ENCODE data around the gene EMILIN2. TPM values are rescaled to one million over a fixed set of nuclear protein-coding genes. Genes with fewer than 3 reads are reported as not detected.

The EMILIN2 gene
- total RNA-seq, 5 donors from 2014 or later (not counting 1 experiment from before 2014, with no cell fraction given) = 3.3 to 19.2 (median 15.0) TPM

GRCh38 chr18:2811416-2811815, 35.4 kb upstream of the EMILIN2 start:
- Histone ChIP-seq H3K4me1 (ENCODE audit: control insufficient read depth in 1 of 2, extremely low read depth in 1 of 2, insufficient read depth in 2 of 2, low read length in 2 of 2) (no peaks in the 10 kb centered on the region), H3K9me3 (peaks cover 3% of the 10 kb centered on the region), H3K4me3 (ENCODE audit: control insufficient read depth in 1 of 2, extremely low read depth in 1 of 2, low read length in 1 of 2) (no peak overlapping the region), H3K27ac (ENCODE audit: low read length) (no peak overlapping the region), H3K27me3 (replicated peaks in 1 of 2; ENCODE audit: control insufficient read depth in 2 of 2, extremely low read depth in 1 of 2, insufficient read depth in 2 of 2, low read length in 1 of 2) (no peaks in the 10 kb centered on the region), H3K36me3 (ENCODE audit: control insufficient read depth in 2 of 2, extremely low read depth in 1 of 2, insufficient read depth in 1 of 2, low read length in 1 of 2) (no peaks in the 10 kb centered on the region)
- ChIA-PET CTCF (no interaction called here), POLR2A (no interaction called here)
- no peak overlapping the region for H3K4me3 Mint-ChIP-seq
- no peak overlapping the region for H3K27ac Mint-ChIP-seq
- H3K4me1 Mint-ChIP-seq = no peaks in the 10 kb centered on the region
- no peak for DNase-seq
- H3K36me3 Mint-ChIP-seq = peaks cover 15% of the 10 kb centered on the region
- ATAC-seq (replicated peaks in 1 of 4) = no peak
- H3K27me3 Mint-ChIP-seq = no peaks in the 10 kb centered on the region
- no CpG with 5 or more reads among the region's 1 CpG for WGBS (ENCODE audit: insufficient coverage)
- peaks cover 25 to 53% (median 31%) of the 10 kb centered on the region in 3 donors for H3K9me3 Mint-ChIP-seq

GRCh38 chr18:2814928-2815327, 31.9 kb upstream of the EMILIN2 start:
- H3K27me3 ChIP-seq (replicated peaks in 1 of 2; ENCODE audit: control insufficient read depth in 2 of 2, extremely low read depth in 1 of 2, insufficient read depth in 2 of 2, low read length in 1 of 2) = no peaks in the 10 kb centered on the region
- DNase-seq (no peak), ATAC-seq (replicated peaks in 1 of 4) (no peak)
- Mint-ChIP-seq H3K27ac (no peak overlapping the region), H3K27me3 (no peaks in the 10 kb centered on the region), H3K9me3 (peaks cover 21 to 52% (median 33%) of the 10 kb centered on the region in 3 donors), H3K4me3 (no peak overlapping the region), H3K4me1 (no peaks in the 10 kb centered on the region), H3K36me3 (peaks cover 9% of the 10 kb centered on the region)
- WGBS (ENCODE audit: insufficient coverage) = no CpG with 5 or more reads among the region's 2 CpGs
- ChIA-PET POLR2A (no interaction called here), CTCF (no interaction called here)
- no peaks in the 10 kb centered on the region for H3K36me3 ChIP-seq (ENCODE audit: control insufficient read depth in 2 of 2, extremely low read depth in 1 of 2, insufficient read depth in 1 of 2, low read length in 1 of 2)
- H3K4me3 ChIP-seq (ENCODE audit: control insufficient read depth in 1 of 2, extremely low read depth in 1 of 2, low read length in 1 of 2) = no peak overlapping the region
- H3K9me3 ChIP-seq = peaks cover 3% of the 10 kb centered on the region
- H3K4me1 ChIP-seq (ENCODE audit: control insufficient read depth in 1 of 2, extremely low read depth in 1 of 2, insufficient read depth in 2 of 2, low read length in 2 of 2) = no peaks in the 10 kb centered on the region
- H3K27ac ChIP-seq (ENCODE audit: low read length) = no peak overlapping the region

GRCh38 chr18:2818281-2818680, 28.5 kb upstream of the EMILIN2 start:
- Histone ChIP-seq H3K4me1 (ENCODE audit: control insufficient read depth in 1 of 2, extremely low read depth in 1 of 2, insufficient read depth in 2 of 2, low read length in 2 of 2) (no peaks in the 10 kb centered on the region), H3K27me3 (replicated peaks in 1 of 2; ENCODE audit: control insufficient read depth in 2 of 2, extremely low read depth in 1 of 2, insufficient read depth in 2 of 2, low read length in 1 of 2) (no peaks in the 10 kb centered on the region), H3K9me3 (no peaks in the 10 kb centered on the region), H3K27ac (ENCODE audit: low read length) (no peak overlapping the region), H3K36me3 (ENCODE audit: control insufficient read depth in 2 of 2, extremely low read depth in 1 of 2, insufficient read depth in 1 of 2, low read length in 1 of 2) (no peaks in the 10 kb centered on the region), H3K4me3 (ENCODE audit: control insufficient read depth in 1 of 2, extremely low read depth in 1 of 2, low read length in 1 of 2) (no peak overlapping the region)
- DNase-seq (no peak), ATAC-seq (replicated peaks in 1 of 4) (no peak)
- Mint-ChIP-seq H3K4me3 (no peak overlapping the region), H3K27me3 (no peaks in the 10 kb centered on the region), H3K9me3 (peaks cover 0 to 23% (median 16%) of the 10 kb centered on the region in 3 donors), H3K4me1 (no peaks in the 10 kb centered on the region), H3K36me3 (no peaks in the 10 kb centered on the region), H3K27ac (no peak overlapping the region)
- CTCF ChIA-PET = no interaction called here
- POLR2A ChIA-PET = no interaction called here

GRCh38 chr18:2821695-2822094, 25.1 kb upstream of the EMILIN2 start:
- ChIA-PET CTCF (no interaction called here), POLR2A (no interaction called here)
- Mint-ChIP-seq H3K9me3 (peaks cover 0 to 8% (median 5%) of the 10 kb centered on the region in 3 donors), H3K36me3 (no peaks in the 10 kb centered on the region), H3K4me3 (no peak overlapping the region), H3K27ac (no peak overlapping the region), H3K27me3 (no peaks in the 10 kb centered on the region), H3K4me1 (no peaks in the 10 kb centered on the region)
- Histone ChIP-seq H3K36me3 (ENCODE audit: control insufficient read depth in 2 of 2, extremely low read depth in 1 of 2, insufficient read depth in 1 of 2, low read length in 1 of 2) (no peaks in the 10 kb centered on the region), H3K27me3 (replicated peaks in 1 of 2; ENCODE audit: control insufficient read depth in 2 of 2, extremely low read depth in 1 of 2, insufficient read depth in 2 of 2, low read length in 1 of 2) (peaks cover 0 to 3% of the 10 kb centered on the region in 2 experiments), H3K4me3 (ENCODE audit: control insufficient read depth in 1 of 2, extremely low read depth in 1 of 2, low read length in 1 of 2) (no peak overlapping the region), H3K9me3 (no peaks in the 10 kb centered on the region), H3K4me1 (ENCODE audit: control insufficient read depth in 1 of 2, extremely low read depth in 1 of 2, insufficient read depth in 2 of 2, low read length in 2 of 2) (no peaks in the 10 kb centered on the region), H3K27ac (ENCODE audit: low read length) (no peak overlapping the region)
- no peak for ATAC-seq (replicated peaks in 1 of 4)
- DNase-seq = no peak
- WGBS (ENCODE audit: insufficient coverage) = 100% methylated on average over 2 of the region's 2 CpGs

- 90% methylated on average over 2 of the region's 6 CpGs for WGBS (ENCODE audit: insufficient coverage)
- POLR2A ChIA-PET = interaction anchor here in 1 of 2 donors (0.7 kb wide), 1 partner anchor 101 kb away, joined by 6 read pairs; no protein-coding TSS in a partner anchor
- CTCF ChIA-PET = no interaction called here
These were observed 24.4 kb upstream of the EMILIN2 start for GRCh38 chr18:2822213-2822921.

GRCh38 chr18:2823202-2823601, 23.6 kb upstream of the EMILIN2 start:
- H3K4me3 ChIP-seq (ENCODE audit: control insufficient read depth in 1 of 2, extremely low read depth in 1 of 2, low read length in 1 of 2) = no peak overlapping the region
- no peak for ATAC-seq (replicated peaks in 1 of 4)
- no peaks in the 10 kb centered on the region for H3K4me1 ChIP-seq (ENCODE audit: control insufficient read depth in 1 of 2, extremely low read depth in 1 of 2, insufficient read depth in 2 of 2, low read length in 2 of 2)
- H3K27me3 ChIP-seq (replicated peaks in 1 of 2; ENCODE audit: control insufficient read depth in 2 of 2, extremely low read depth in 1 of 2, insufficient read depth in 2 of 2, low read length in 1 of 2) = peaks cover 0 to 3% of the 10 kb centered on the region in 2 experiments
- no peak for DNase-seq
- no peaks in the 10 kb centered on the region for H3K9me3 ChIP-seq
- H3K27me3 Mint-ChIP-seq = no peaks in the 10 kb centered on the region
- H3K4me3 Mint-ChIP-seq = no peak overlapping the region
- POLR2A ChIA-PET = no interaction called here
- H3K36me3 Mint-ChIP-seq = no peaks in the 10 kb centered on the region
- H3K9me3 Mint-ChIP-seq = peaks cover 0 to 3% (median 3%) of the 10 kb centered on the region in 3 donors
- H3K36me3 ChIP-seq (ENCODE audit: control insufficient read depth in 2 of 2, extremely low read depth in 1 of 2, insufficient read depth in 1 of 2, low read length in 1 of 2) = no peaks in the 10 kb centered on the region
- CTCF ChIA-PET = no interaction called here
- no peak overlapping the region for H3K27ac ChIP-seq (ENCODE audit: low read length)
- H3K4me1 Mint-ChIP-seq = no peaks in the 10 kb centered on the region
- 50% methylated on average over 1 of the region's 2 CpGs for WGBS (ENCODE audit: insufficient coverage)
- H3K27ac Mint-ChIP-seq = no peak overlapping the region

More at GRCh38 chr18:2822213-2822921, 24.4 kb upstream of the EMILIN2 start:
- ATAC-seq (replicated peaks in 1 of 4) = no peak
- H3K4me3 ChIP-seq (ENCODE audit: control insufficient read depth in 1 of 2, extremely low read depth in 1 of 2, low read length in 1 of 2) = no peak overlapping the region
- peaks cover 0 to 3% of the 10 kb centered on the region in 2 experiments for H3K27me3 ChIP-seq (replicated peaks in 1 of 2; ENCODE audit: control insufficient read depth in 2 of 2, extremely low read depth in 1 of 2, insufficient read depth in 2 of 2, low read length in 1 of 2)
- H3K27ac ChIP-seq (ENCODE audit: low read length) = no peak overlapping the region
- no peak for DNase-seq
- peaks cover 0 to 8% (median 5%) of the 10 kb centered on the region in 3 donors for H3K9me3 Mint-ChIP-seq
- no peaks in the 10 kb centered on the region for H3K36me3 Mint-ChIP-seq
- no peaks in the 10 kb centered on the region for H3K4me1 ChIP-seq (ENCODE audit: control insufficient read depth in 1 of 2, extremely low read depth in 1 of 2, insufficient read depth in 2 of 2, low read length in 2 of 2)
- no peaks in the 10 kb centered on the region for H3K9me3 ChIP-seq
- no peaks in the 10 kb centered on the region for H3K27me3 Mint-ChIP-seq
- H3K4me1 Mint-ChIP-seq = no peaks in the 10 kb centered on the region
- no peaks in the 10 kb centered on the region for H3K36me3 ChIP-seq (ENCODE audit: control insufficient read depth in 2 of 2, extremely low read depth in 1 of 2, insufficient read depth in 1 of 2, low read length in 1 of 2)
- H3K4me3 Mint-ChIP-seq = no peak overlapping the region
- H3K27ac Mint-ChIP-seq = no peak overlapping the region
